ENCODE data around the gene TAF1D. TPM values are rescaled to one million over a fixed set of nuclear protein-coding genes. Genes with fewer than 3 reads are reported as not detected.
"Not testable (repeated sequence)": the region's sequence is repeated elsewhere in the genome, so short reads cannot be mapped to it uniquely, and the experiment has no call there.

TAF1D gene
- total and polyA plus RNA-seq, 5 experiments from 2014 or later = 22.3 to 215 (median 25.3) TPM

GRCh38 chr11:93767018-93767417 lies 25.7 kb upstream of the TAF1D start:
- Mint-ChIP-seq H3K36me3 (peaks cover 0 to 19% (median 3%) of the 10 kb centered on the region in 3 donors), H3K9me3 (peaks cover 0 to 2% (median 0%) of the 10 kb centered on the region in 9 donors), H3K27ac (no peak overlapping the region), H3K27me3 (no peaks in the 10 kb centered on the region), H3K4me1 (no peaks in the 10 kb centered on the region), H3K4me3 (no peak overlapping the region)
- POLR2A ChIA-PET = no interaction called here
- ATAC-seq (no peak), DNase-seq (no peak)

- H3K4me3 Mint-ChIP-seq = no peak overlapping the region
- peaks cover 0 to 2% (median 0%) of the 10 kb centered on the region in 9 donors for H3K9me3 Mint-ChIP-seq
- DNase-seq (no peak), ATAC-seq (no peak)
- POLR2A ChIA-PET = interaction anchor here (1.2 to 1.6 kb wide), 2 partner anchors 17 to 25 kb away, joined by 3 to 5 read pairs; partner anchors contain the start of genes C11orf54, MED17 and TAF1D
- peaks cover under 1 to 24% (median 3%) of the 10 kb centered on the region in 3 donors for H3K36me3 Mint-ChIP-seq
- H3K4me1 Mint-ChIP-seq = no peaks in the 10 kb centered on the region
- H3K27me3 Mint-ChIP-seq = no peaks in the 10 kb centered on the region
- H3K27ac Mint-ChIP-seq = no peak overlapping the region
Measured at GRCh38 chr11:93766504-93766903, 25.2 kb upstream of the TAF1D start.

- Mint-ChIP-seq H3K27me3 (no peaks in the 10 kb centered on the region), H3K27ac (peak overlapping the region in 2 of 10 donors; percentile 35 to 53), H3K4me1 (no peaks in the 10 kb centered on the region), H3K9me3 (peaks cover 0 to 2% (median 0%) of the 10 kb centered on the region in 9 donors), H3K36me3 (peaks cover 3 to 30% (median 3%) of the 10 kb centered on the region in 3 donors), H3K4me3 (no peak overlapping the region)
- no peak for ATAC-seq
- POLR2A ChIA-PET = interaction anchor here (1.2 to 1.6 kb wide), 2 partner anchors 18 to 24 kb away, joined by 3 to 5 read pairs; partner anchors contain the start of genes C11orf54, MED17 and TAF1D
- no peak for DNase-seq
Measured at GRCh38 chr11:93765551-93765950, 24.3 kb upstream of the TAF1D start.

GRCh38 chr11:93761910-93762309 lies 20.6 kb upstream of the TAF1D start:
- no peaks in the 10 kb centered on the region for H3K4me1 Mint-ChIP-seq
- DNase-seq (no peak), ATAC-seq (no peak)
- H3K27me3 Mint-ChIP-seq = no peaks in the 10 kb centered on the region
- peaks cover 5 to 58% (median 20%) of the 10 kb centered on the region in 3 donors for H3K36me3 Mint-ChIP-seq
- no peak overlapping the region for H3K27ac Mint-ChIP-seq
- H3K4me3 Mint-ChIP-seq = no peak overlapping the region
- POLR2A ChIA-PET = no interaction called here
- no peaks in the 10 kb centered on the region for H3K9me3 Mint-ChIP-seq

GRCh38 chr11:93759123-93759522 lies 17.8 kb upstream of the TAF1D start:
- H3K4me3 Mint-ChIP-seq, DNase-seq, H3K27me3 Mint-ChIP-seq, H3K4me1 Mint-ChIP-seq, H3K27ac Mint-ChIP-seq, ATAC-seq, POLR2A ChIA-PET, H3K9me3 Mint-ChIP-seq: not testable (repeated sequence)
- H3K36me3 Mint-ChIP-seq = peaks cover 7 to 69% (median 19%) of the 10 kb centered on the region in 3 donors

GRCh38 chr11:93757924-93758865 lies 16.9 kb upstream of the TAF1D start:
- H3K9me3 Mint-ChIP-seq = no peaks in the 10 kb centered on the region
- DNase-seq = no peak
- POLR2A ChIA-PET = interaction anchor here (0.6 to 0.7 kb wide), 2 partner anchors 25 to 26 kb away, joined by 3 read pairs; partner anchors contain the start of gene MED17
- H3K36me3 Mint-ChIP-seq = peaks cover 7 to 70% (median 23%) of the 10 kb centered on the region in 3 donors
- no peak overlapping the region for H3K27ac Mint-ChIP-seq
- no peak overlapping the region for H3K4me3 Mint-ChIP-seq
- H3K4me1 Mint-ChIP-seq = no peaks in the 10 kb centered on the region
- no peaks in the 10 kb centered on the region for H3K27me3 Mint-ChIP-seq
- no peak for ATAC-seq

- Mint-ChIP-seq H3K4me3 (no peak overlapping the region), H3K36me3 (peaks cover 7 to 68% (median 28%) of the 10 kb centered on the region in 3 donors), H3K4me1 (peaks cover 0 to 1% (median 0%) of the 10 kb centered on the region in 4 donors), H3K27me3 (no peaks in the 10 kb centered on the region), H3K27ac (no peak overlapping the region), H3K9me3 (no peaks in the 10 kb centered on the region)
- ATAC-seq (no peak), DNase-seq (no peak)
- POLR2A ChIA-PET = interaction anchor here (0.7 kb wide), 1 partner anchor 27 kb away, joined by 3 read pairs; the partner anchor contains the start of gene MED17
Measured at GRCh38 chr11:93757301-93757700, 16.0 kb upstream of the TAF1D start.

GRCh38 chr11:93756748-93757147 lies 15.5 kb upstream of the TAF1D start:
- Mint-ChIP-seq H3K27me3 (no peaks in the 10 kb centered on the region), H3K36me3 (peaks cover 7 to 66% (median 31%) of the 10 kb centered on the region in 3 donors), H3K27ac (no peak overlapping the region), H3K4me3 (no peak overlapping the region), H3K9me3 (no peaks in the 10 kb centered on the region), H3K4me1 (peaks cover 0 to 5% (median 0%) of the 10 kb centered on the region in 4 donors)
- no peak for ATAC-seq
- POLR2A ChIA-PET = no interaction called here
- DNase-seq = no peak

- Mint-ChIP-seq H3K4me1 (peaks cover 0 to 5% (median 0%) of the 10 kb centered on the region in 4 donors), H3K27ac (no peak overlapping the region), H3K36me3 (peaks cover 4 to 57% (median 20%) of the 10 kb centered on the region in 3 donors), H3K9me3 (no peaks in the 10 kb centered on the region), H3K27me3 (no peaks in the 10 kb centered on the region), H3K4me3 (no peak overlapping the region)
- DNase-seq (no peak), ATAC-seq (no peak)
- POLR2A ChIA-PET = no interaction called here
Measured at GRCh38 chr11:93753241-93753640, 11.9 kb upstream of the TAF1D start.

GRCh38 chr11:93751001-93751400 lies 9.7 kb upstream of the TAF1D start:
- no peak overlapping the region for H3K4me3 Mint-ChIP-seq
- ATAC-seq (no peak), DNase-seq (no peak)
- H3K36me3 Mint-ChIP-seq = peaks cover 0 to 44% (median 13%) of the 10 kb centered on the region in 3 donors
- peak overlapping the region in 1 of 10 donors; percentile 58 for H3K27ac Mint-ChIP-seq
- H3K9me3 Mint-ChIP-seq = no peaks in the 10 kb centered on the region
- H3K4me1 Mint-ChIP-seq = peaks cover 0 to 14% (median 3%) of the 10 kb centered on the region in 4 donors
- POLR2A ChIA-PET = interaction anchor here (0.6 to 1.1 kb wide), 3 partner anchors 10 to 1460 kb away, joined by 3 to 6 read pairs (median 4); partner anchors contain the start of genes C11orf54 and TAF1D
- no peaks in the 10 kb centered on the region for H3K27me3 Mint-ChIP-seq

GRCh38 chr11:93747122-93747521 lies 5.8 kb upstream of the TAF1D start:
- ATAC-seq (no peak), DNase-seq (no peak)
- Mint-ChIP-seq H3K27ac (no peak overlapping the region), H3K9me3 (no peaks in the 10 kb centered on the region), H3K36me3 (peaks cover 0 to 28% (median 5%) of the 10 kb centered on the region in 3 donors), H3K4me3 (no peak overlapping the region), H3K27me3 (no peaks in the 10 kb centered on the region), H3K4me1 (peaks cover 6 to 36% (median 19%) of the 10 kb centered on the region in 4 donors)
- POLR2A ChIA-PET = interaction anchor here (1.6 kb wide), 1 partner anchor 37 kb away, joined by 3 read pairs; the partner anchor contains the start of gene MED17

- Mint-ChIP-seq H3K9me3 (no peaks in the 10 kb centered on the region), H3K4me3 (no peak overlapping the region), H3K27me3 (no peaks in the 10 kb centered on the region), H3K36me3 (peaks cover 0 to 26% (median 3%) of the 10 kb centered on the region in 3 donors), H3K27ac (peak overlapping the region in 1 of 10 donors; percentile 9), H3K4me1 (peaks cover 6 to 39% (median 24%) of the 10 kb centered on the region in 4 donors)
- DNase-seq (no peak), ATAC-seq (no peak)
- POLR2A ChIA-PET = no interaction called here
Measured at GRCh38 chr11:93746101-93746500, 4.8 kb upstream of the TAF1D start.

Data from naive thymus-derived CD8-positive, alpha-beta T cell (primary cell).